H1 (cell line): ENCODE data around the gene EGLN3. TPM values are rescaled to one million over a fixed set of nuclear protein-coding genes. Genes with fewer than 3 reads are reported as not detected.

Experiments used
- CTCF ChIA-PET: fragments of 300-600 bp; sonication (Branson Sonifier 250); formaldehyde crosslinking; loops from one replicate; lab custom pipeline; 2021; ENCODE audit not compliant: partially characterized antibody; lab: Charles Lee
- POLR2A ChIA-PET: fragments of 300-600 bp; sonication (Branson Sonifier 250); formaldehyde crosslinking; loops from one replicate; lab custom pipeline; 2021; ENCODE audit warnings: inconsistent platforms; ENCODE audit not compliant: partially characterized antibody; lab: Charles Lee
- DNase-seq, 2 experiments: peaks; one replicate each; pipeline versions ENCODE4 v3.0.0 to v3.0.0-alpha.2; 2010 to 2022; ENCODE audit warnings: low spot score in 2 of 2, low read depth in 1 of 2, mixed read lengths in 1 of 2
- FAIRE-seq: peaks from 2 replicates; lab custom pipeline; 2011; peaks lifted over from hg19 to GRCh38; lab: Jason Lieb, UNC
- H2AFZ ChIP-seq: 2 replicates; pipeline ENCODE4 v1.8.1; 2012; ENCODE audit warnings: low read length, inconsistent platforms
- H2AK5ac ChIP-seq: 2 replicates; pipeline ENCODE4 v1.6.1; 2013; ENCODE audit warnings: low read depth, low read length
- H2BK120ac ChIP-seq: replicated peaks from 2 replicates; pipeline ENCODE3; 2013; ENCODE audit warnings: low read depth, low read length, inconsistent platforms
- H2BK12ac ChIP-seq: 2 replicates; pipeline ENCODE4 v1.6.1; 2013; ENCODE audit warnings: low read depth, low read length
- H2BK15ac ChIP-seq: 2 replicates; pipeline ENCODE4 v1.6.1; 2013; ENCODE audit warnings: low read length
- H2BK20ac ChIP-seq: 2 replicates; pipeline ENCODE4 v1.6.1; 2013; ENCODE audit warnings: low read length
- H2BK5ac ChIP-seq: 2 replicates; pipeline ENCODE4 v1.6.1; 2013; ENCODE audit warnings: low read depth, low read length
- H3K14ac ChIP-seq: 2 replicates; pipeline ENCODE4 v1.6.1; 2013; ENCODE audit warnings: inconsistent platforms; ENCODE audit not compliant: insufficient read length
- H3K18ac ChIP-seq: 2 replicates; pipeline ENCODE4 v1.6.1; 2013; ENCODE audit warnings: low read length; ENCODE audit errors: extremely low read depth
- H3K23ac ChIP-seq: 2 replicates; pipeline ENCODE4 v1.6.1; 2013; ENCODE audit warnings: inconsistent platforms; ENCODE audit not compliant: insufficient read length
- H3K23me2 ChIP-seq: 2 replicates; pipeline ENCODE4 v1.6.1; 2013; ENCODE audit warnings: low read depth, low read length
- H3K27ac ChIP-seq: 2 replicates; pipeline ENCODE4 v1.6.1; 2011; ENCODE audit warnings: low read depth, low read length, inconsistent platforms
- H3K27me3 ChIP-seq, 4 experiments: replicated peaks in 1 of 4; 1 replicate in 1 of 4; 2 replicates in 3 of 4; pipeline versions ENCODE4 v1.6.1 to v1.8.1; 2011 to 2013; ENCODE audit warnings: low read length in 3 of 4, mild to moderate bottlenecking in 3 of 4, inconsistent platforms in 2 of 4, mixed read lengths in 2 of 4, moderate library complexity in 1 of 4; ENCODE audit not compliant: control insufficient read depth in 3 of 4, insufficient read depth in 3 of 4; ENCODE audit errors: extremely low read depth in 1 of 4
- H3K36me3 ChIP-seq, 4 experiments: 2 replicates each; pipeline versions ENCODE4 v1.6.1 to v1.8.1; 2011 to 2013; ENCODE audit warnings: mild to moderate bottlenecking in 4 of 4, low read length in 3 of 4, moderate library complexity in 2 of 4, control low read depth in 1 of 4, inconsistent platforms in 1 of 4; ENCODE audit not compliant: insufficient read depth in 4 of 4, control insufficient read depth in 2 of 4
- H3K4ac ChIP-seq: replicated peaks from 2 replicates; pipeline ENCODE3; 2013; ENCODE audit warnings: low read length, low read depth, mixed read lengths, inconsistent platforms; ENCODE audit not compliant: insufficient read length
- H3K4me1 ChIP-seq, 4 experiments: replicated peaks in 1 of 4; 1 replicate in 1 of 4; 2 replicates in 3 of 4; pipeline versions ENCODE4 v1.6.1 to v1.8.1; 2011 to 2013; ENCODE audit warnings: low read length in 3 of 4, inconsistent platforms in 2 of 4, mixed read lengths in 1 of 4; ENCODE audit not compliant: insufficient read depth in 4 of 4, control insufficient read depth in 3 of 4
- H3K4me2 ChIP-seq, 2 experiments: 2 replicates each; pipeline versions ENCODE4 v1.6.1 to v1.8.1; 2011 to 2013; ENCODE audit warnings: low read depth in 2 of 2, low read length in 2 of 2, control low read depth in 1 of 2, inconsistent platforms in 1 of 2, mild to moderate bottlenecking in 1 of 2; ENCODE audit not compliant: insufficient read depth in 1 of 2
- H3K4me3 ChIP-seq, 4 experiments: fragments of 200-600, 300-600 bp in 1 of 4; sonication (generic), shearing (Covaris generic), sonication (Bioruptor Twin) in 1 of 4; 2 replicates each; pipeline versions ENCODE4 v1.5.1 to v1.8.1; 2011 to 2016; ENCODE audit warnings: low read length in 4 of 4, low read depth in 3 of 4, control low read depth in 2 of 4, inconsistent platforms in 2 of 4, mild to moderate bottlenecking in 2 of 4, mixed read lengths in 1 of 4, moderate library complexity in 1 of 4; ENCODE audit not compliant: insufficient read depth in 2 of 4; ENCODE audit errors: extremely low read depth in 1 of 4
- H3K56ac ChIP-seq: replicated peaks from 2 replicates; pipeline ENCODE3; 2013; ENCODE audit warnings: low read depth, mild to moderate bottlenecking, mixed read lengths, low read length, inconsistent platforms; ENCODE audit not compliant: insufficient read length
- H3K79me1 ChIP-seq: 2 replicates; pipeline ENCODE4 v1.6.1; 2013; ENCODE audit warnings: low read depth, low read length, control low read depth
- H3K79me2 ChIP-seq, 2 experiments: 2 replicates each; pipeline versions ENCODE4 v1.6.1 to v1.8.1; 2012 to 2013; ENCODE audit warnings: low read length in 2 of 2, mild to moderate bottlenecking in 2 of 2, inconsistent platforms in 1 of 2; ENCODE audit not compliant: insufficient read depth in 2 of 2, control insufficient read depth in 1 of 2
- H3K9ac ChIP-seq, 4 experiments: replicated peaks in 1 of 4; 1 replicate in 1 of 4; 2 replicates in 3 of 4; pipeline versions ENCODE4 v1.6.1 to v1.8.1; 2011 to 2013; ENCODE audit warnings: low read depth in 3 of 4, low read length in 3 of 4, control low read depth in 2 of 4, mild to moderate bottlenecking in 2 of 4, moderate library complexity in 2 of 4, inconsistent platforms in 1 of 4; ENCODE audit errors: extremely low read depth in 1 of 4
- H3K9me3 ChIP-seq, 2 experiments: 2 replicates each; pipeline versions ENCODE4 v1.6.1 to v1.8.1; 2012 to 2013; ENCODE audit warnings: mild to moderate bottlenecking in 2 of 2, moderate library complexity in 2 of 2, control low read depth in 1 of 2, inconsistent platforms in 1 of 2, low read depth in 1 of 2, low read length in 1 of 2, mixed read lengths in 1 of 2; ENCODE audit not compliant: insufficient read depth in 2 of 2
- H4K20me1 ChIP-seq, 2 experiments: replicated peaks in 1 of 2; 2 replicates each; pipeline versions ENCODE3 to v1.8.1; 2011 to 2013; ENCODE audit warnings: inconsistent platforms in 2 of 2, low read length in 2 of 2, mild to moderate bottlenecking in 1 of 2; ENCODE audit not compliant: insufficient read depth in 2 of 2, control insufficient read depth in 1 of 2
- H4K5ac ChIP-seq: 2 replicates; pipeline ENCODE4 v1.6.1; 2013; ENCODE audit warnings: low read length, low read depth, mixed read lengths, inconsistent platforms; ENCODE audit not compliant: insufficient read length
- H4K8ac ChIP-seq: 2 replicates; pipeline ENCODE4 v1.8.0; 2013; ENCODE audit warnings: mild to moderate bottlenecking, moderate library complexity, low read length, inconsistent platforms; ENCODE audit not compliant: insufficient read depth; ENCODE audit errors: extremely low read depth
- H4K91ac ChIP-seq: replicated peaks from 2 replicates; pipeline ENCODE3; 2013; ENCODE audit warnings: low read length, mixed read lengths, inconsistent platforms; ENCODE audit not compliant: insufficient read length
- CTBP2 ChIP-seq: IDR thresholded peaks from 2 replicates; pipeline ENCODE4 v1.7.0; 2011; ENCODE audit warnings: borderline replicate concordance, mild to moderate bottlenecking, moderate library complexity, mixed read lengths, low read length; ENCODE audit not compliant: insufficient read depth, insufficient read length
- FOSL1 ChIP-seq: IDR thresholded peaks from 2 replicates; pipeline ENCODE4 v1.6.1; 2011; ENCODE audit warnings: mild to moderate bottlenecking, low read depth, low read length, moderate library complexity; ENCODE audit not compliant: insufficient read depth
- HDAC2 ChIP-seq, 2 experiments: fragments of 300-600 bp in 1 of 2; sonication (generic) in 1 of 2; IDR thresholded peaks; 2 replicates each; pipeline ENCODE4 v1.6.1; 2011 to 2012; ENCODE audit warnings: low read depth in 2 of 2, low read length in 2 of 2, mild to moderate bottlenecking in 2 of 2, moderate library complexity in 2 of 2, borderline replicate concordance in 1 of 2, inconsistent platforms in 1 of 2
- JUND ChIP-seq: IDR thresholded peaks from 2 replicates; pipeline ENCODE4 v1.6.1; 2011; ENCODE audit warnings: mild to moderate bottlenecking, improper control_type of control experiment, low read length
- RAD21 ChIP-seq, 2 experiments: IDR thresholded peaks in 1 of 2; conservative IDR thresholded peaks in 1 of 2; 2 replicates each; pipeline ENCODE4 v1.6.1; 2011; ENCODE audit warnings: low read depth in 2 of 2, low read length in 2 of 2, improper control_type of control experiment in 1 of 2, inconsistent platforms in 1 of 2, mild to moderate bottlenecking in 1 of 2, moderate library complexity in 1 of 2
- SIRT6 ChIP-seq: IDR thresholded peaks from one replicate; pipeline ENCODE4 v1.7.1; 2012; ENCODE audit warnings: low read length, inconsistent platforms
- TAF7 ChIP-seq: optimal IDR thresholded peaks from 2 replicates; pipeline ENCODE3; 2011; ENCODE audit warnings: low read depth, mild to moderate bottlenecking, inconsistent platforms, low read length, moderate library complexity, borderline replicate concordance
- WGBS, 2 experiments: shearing (Covaris generic) in 1 of 2; methylation state at CpG; one replicate each; pipeline versions ENCODE4 v1.1.6 to v1.1.7; 2013 to 2015; ENCODE audit warnings: low lambda C conversion rate in 2 of 2, mixed read lengths in 2 of 2, inconsistent platforms in 1 of 2, low coverage in 1 of 2, missing lambda C conversion rate in 1 of 2; ENCODE audit not compliant: insufficient replicate concordance in 2 of 2, insufficient coverage in 1 of 2, insufficient read length in 1 of 2; ENCODE audit errors: extremely low coverage in 1 of 2, missing lambda C conversion rate in 1 of 2; 5-methylcytosine and 5-hydroxymethylcytosine counted together
- polyA plus RNA-seq, 7 experiments: library from polyadenylated mRNA; depleted of rRNA in 3 of 7; stranded (reverse) in 5 of 7; unstranded in 2 of 7; fragments of >200 nt in 5 of 7; fragments of 200-250 nt in 2 of 7; gene quantifications; 1 replicate in 5 of 7; 2 replicates in 1 of 7; 4 replicates in 1 of 7; pipeline versions ENCODE4 v1.2.1 to v1.2.3, GENCODE V29; 2011 to 2013; ENCODE audit warnings: missing spikeins in 2 of 7, mixed read lengths in 2 of 7
- total RNA-seq: library from RNA; stranded (reverse); fragmentation: NEBNext Ultra II Directional; extraction: Animal tissue kit (Norgen Biotek cat#: 25700); gene quantifications from 2 replicates; pipeline ENCODE4 v1.2.1, GENCODE V29; 2021

The EGLN3 gene
- total and polyA plus RNA-seq, 2 of the 8 experiments (the other 6 are each of a cell fraction or from before 2014, with no cell fraction given): 10.6 to 27.3 TPM

DNA sequence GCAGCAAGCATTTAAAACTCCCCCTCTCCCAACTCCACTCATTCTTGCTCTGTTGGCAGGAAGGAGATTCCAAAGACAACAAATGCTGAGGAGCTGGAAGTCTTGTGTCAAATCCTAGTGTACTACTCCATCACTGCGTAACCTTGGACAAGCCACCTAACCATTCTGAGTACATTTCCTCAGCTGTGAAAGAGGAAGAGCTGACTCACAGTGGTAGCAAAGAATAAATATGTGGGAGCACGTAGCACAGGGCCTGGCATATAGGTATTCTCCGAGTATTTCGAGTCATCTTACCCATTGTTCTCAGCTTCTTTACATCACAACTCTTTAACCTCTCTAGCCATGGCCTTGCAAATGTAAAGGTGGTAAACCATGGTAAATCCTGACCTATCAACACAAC is 28.7 kb downstream of the EGLN3 start:
- Histone ChIP-seq H2AK5ac (no peak overlapping the region), H2BK12ac (no peak overlapping the region), H2BK120ac (no peak overlapping the region), H3K4me3 (no peak overlapping the region), H3K18ac (no peak overlapping the region), H4K8ac (no peak overlapping the region), H2BK20ac (no peak overlapping the region), H2BK5ac (no peak overlapping the region), H3K27me3 (no peaks in the 10 kb centered on the region), H3K36me3 (peaks cover 4 to 26% (median 11%) of the 10 kb centered on the region in 4 experiments; a peak in 7 of 8 replicates), H2AFZ (no peak overlapping the region), H3K56ac (no peak overlapping the region), H3K4ac (no peak overlapping the region), H4K20me1 (no peaks in the 10 kb centered on the region), H4K91ac (no peak overlapping the region), H4K5ac (no peak overlapping the region), H2BK15ac (no peak overlapping the region), H3K4me2 (no peak overlapping the region), H3K9me3 (no peaks in the 10 kb centered on the region), H3K23ac (no peak overlapping the region), H3K4me1 (peaks cover 0 to 6% (median 3%) of the 10 kb centered on the region in 4 experiments; a peak in 4 of 7 replicates), H3K23me2 (no peaks in the 10 kb centered on the region), H3K79me2 (no peaks in the 10 kb centered on the region), H3K27ac (no peak overlapping the region), H3K79me1 (no peaks in the 10 kb centered on the region), H3K14ac (no peak overlapping the region), H3K9ac (no peak overlapping the region)
- DNase-seq: no peak
- POLR2A ChIA-PET: interaction anchor here (0.7 to 1.2 kb wide), 2 partner anchors 10 to 15 kb away, joined by 3 to 5 read pairs; no protein-coding TSS in a partner anchor
- CTCF ChIA-PET: interaction anchor here (1.0 to 2.1 kb wide), 5 partner anchors 12 to 83 kb away, joined by 3 to 12 read pairs (median 3); no protein-coding TSS in a partner anchor
- FAIRE-seq: no peak
- 86% methylated on average over 4 of the region's 4 CpGs; no CpG with 5 or more reads in 1 of the 2 experiments for WGBS, 2 experiments
- TF ChIP-seq HDAC2 (IDR thresholded peaks at IDR 0.05; ENCODE audit: borderline replicate concordance in 1 of 2, low read depth in 2 of 2, low read length in 2 of 2) (no peak), TAF7 (no peak), SIRT6 (no peak), RAD21 (IDR thresholded peaks at IDR 0.05 in 1 of 2, conservative IDR thresholded peaks at IDR 0.05 in 1 of 2; ENCODE audit: low read depth in 2 of 2, low read length in 2 of 2) (no peak), CTBP2 (no peak), JUND (no peak), FOSL1 (no peak)
